HCT116 (cell line): ENCODE data around the gene ATP8A2. TPM values are rescaled to one million over a fixed set of nuclear protein-coding genes. Genes with fewer than 3 reads are reported as not detected.

Experiments
- ATAC-seq: fragments of 200-7000 bp; cut with Tn5 transposase; 2 replicates; pipeline ENCODE4 v1.9.1; 2020; ENCODE audit warnings: mild to moderate bottlenecking, moderate library complexity
- BruUV-seq: library from RNA; stranded (reverse); fragments of 400-500 nt; replicated peaks from 2 replicates; lab custom pipeline; 2021; lab: Mats Ljungman, UMichigan
- CTCF ChIA-PET: fragments of 300-600 bp; sonication (Branson Sonifier 250); formaldehyde crosslinking; loops from one replicate; lab custom pipeline; 2021; ENCODE audit warnings: antibody characterized with exemption; lab: Charles Lee
- POLR2A ChIA-PET: fragments of 300-600, 350-600 bp; sonication (Branson Sonifier 250); formaldehyde crosslinking; loops from one replicate; lab custom pipeline; 2021; ENCODE audit warnings: antibody characterized with exemption; lab: Charles Lee
- RAD21 ChIA-PET, 2 experiments: fragments of 300-600 bp; sonication (Branson Sonifier 250); formaldehyde crosslinking; loops; one replicate each; lab custom pipeline; 2023; ENCODE audit warnings: low total read pairs in 2 of 2; ENCODE audit not compliant: uncharacterized antibody in 2 of 2, unreplicated experiment in 2 of 2, low non-redundant PET in 1 of 2; lab: Charles Lee
- DNase-seq: peaks from one replicate; pipeline ENCODE4 v3.0.0-alpha.2; 2010; ENCODE audit warnings: low read depth, low spot score
- H2AFZ ChIP-seq: fragments of 200-600 bp; shearing (Covaris generic), sonication (generic); 2 replicates; pipeline ENCODE4 v1.6.1; 2017; ENCODE audit warnings: low read depth, mixed run types, mixed read lengths, antibody characterized with exemption, low read length; ENCODE audit not compliant: poor library complexity, severe bottlenecking
- H3K27ac ChIP-seq: 2 replicates; pipeline ENCODE4 v1.5.1; 2012; ENCODE audit warnings: low read depth, low read length
- H3K27me3 ChIP-seq: fragments of 200-600 bp; sonication (generic); 2 replicates; pipeline ENCODE4 v1.6.1; 2016; ENCODE audit warnings: mixed run types, low read length, mixed read lengths; ENCODE audit not compliant: insufficient read depth
- H3K36me3 ChIP-seq, 2 experiments: fragments of 200-500 bp in 1 of 2; fragments of 200-600 bp in 1 of 2; sonication (Bioruptor generic) in 1 of 2; sonication (generic) in 1 of 2; 2 replicates each; pipeline versions ENCODE4 v1.5.1 to v1.6.1; 2014 to 2016; ENCODE audit warnings: low read length in 2 of 2, inconsistent platforms in 1 of 2, mixed read lengths in 1 of 2, mixed run types in 1 of 2; ENCODE audit not compliant: insufficient read depth in 2 of 2, control insufficient read depth in 1 of 2
- H3K4me1 ChIP-seq, 2 experiments: fragments of 200-600 bp in 1 of 2; sonication (generic) in 1 of 2; 2 replicates each; pipeline versions ENCODE4 v1.5.1 to v1.6.1; 2012 to 2017; ENCODE audit warnings: low read length in 2 of 2, inconsistent platforms in 1 of 2, mild to moderate bottlenecking in 1 of 2, mixed read lengths in 1 of 2, mixed run types in 1 of 2, moderate library complexity in 1 of 2; ENCODE audit not compliant: insufficient read depth in 2 of 2, control insufficient read depth in 1 of 2
- H3K4me2 ChIP-seq: fragments of 200-600 bp; sonication (generic); 2 replicates; pipeline ENCODE4 v1.6.1; 2017; ENCODE audit warnings: mixed run types, low read length, mixed read lengths
- H3K4me3 ChIP-seq, 2 experiments: fragments of 200-600 bp in 1 of 2; sonication (generic) in 1 of 2; replicated peaks in 1 of 2; 2 replicates each; pipeline ENCODE4 v1.5.1; 2011 to 2016; ENCODE audit warnings: low read length in 2 of 2, control low read depth in 1 of 2, low read depth in 1 of 2, mild to moderate bottlenecking in 1 of 2, mixed read lengths in 1 of 2, mixed run types in 1 of 2
- H3K79me2 ChIP-seq: fragments of 200-600 bp; sonication (generic); 2 replicates; pipeline ENCODE4 v1.6.1; 2017; ENCODE audit warnings: mild to moderate bottlenecking, mixed run types, low read length, moderate library complexity, mixed read lengths; ENCODE audit not compliant: insufficient read depth
- H3K9ac ChIP-seq: fragments of 200-600 bp; sonication (generic); 2 replicates; pipeline ENCODE4 v1.6.1; 2016; ENCODE audit warnings: low read length, mixed read lengths
- H3K9me2 ChIP-seq: fragments of 200-600 bp; sonication (generic), shearing (Covaris generic); 2 replicates; pipeline ENCODE4 v1.6.1; 2017; ENCODE audit warnings: mixed run types, mild to moderate bottlenecking, moderate library complexity; ENCODE audit not compliant: insufficient read depth
- H3K9me3 ChIP-seq, 2 experiments: fragments of 200-500 bp in 1 of 2; fragments of 200-600 bp in 1 of 2; sonication (Bioruptor generic) in 1 of 2; sonication (generic) in 1 of 2; 2 replicates each; pipeline ENCODE4 v1.6.1; 2014 to 2017; ENCODE audit warnings: low read length in 2 of 2, mixed read lengths in 2 of 2, inconsistent platforms in 1 of 2, low read depth in 1 of 2, mild to moderate bottlenecking in 1 of 2, mixed run types in 1 of 2, moderate library complexity in 1 of 2; ENCODE audit not compliant: control insufficient read depth in 1 of 2, insufficient read depth in 1 of 2
- H4K20me1 ChIP-seq: fragments of 200-600 bp; sonication (generic), shearing (Covaris generic); 2 replicates; pipeline ENCODE4 v1.6.1; 2017; ENCODE audit warnings: mixed run types, mild to moderate bottlenecking, moderate library complexity; ENCODE audit not compliant: insufficient read depth
- CBX3 ChIP-seq: IDR thresholded peaks from 2 replicates; pipeline ENCODE4 v1.6.1; 2012; ENCODE audit warnings: low read depth
- CEBPB ChIP-seq: IDR thresholded peaks from 2 replicates; pipeline ENCODE4 v1.6.1; 2012; ENCODE audit warnings: low read depth
- CTCF ChIP-seq, 3 experiments: fragments of 200-600 bp in 1 of 3; sonication (generic) in 1 of 3; IDR thresholded peaks in 2 of 3; conservative IDR thresholded peaks in 1 of 3; 2 replicates each; pipeline ENCODE4 v1.5.1; 2012 to 2017; ENCODE audit warnings: low read depth in 2 of 3, low read length in 2 of 3, antibody characterized with exemption in 1 of 3, borderline replicate concordance in 1 of 3, control low read depth in 1 of 3, mild to moderate bottlenecking in 1 of 3, mixed read lengths in 1 of 3, mixed run types in 1 of 3, moderate library complexity in 1 of 3; ENCODE audit not compliant: insufficient read depth in 1 of 3
- ELF1 ChIP-seq: IDR thresholded peaks from 2 replicates; pipeline ENCODE4 v1.6.1; 2012; ENCODE audit warnings: low read depth, borderline replicate concordance
- EZH2 ChIP-seq: fragments of 200-600 bp; sonication (generic); IDR thresholded peaks from 2 replicates; pipeline ENCODE4 v1.6.1; 2017; ENCODE audit warnings: antibody characterized with exemption, mixed run types
- EZH2phosphoT487 ChIP-seq: fragments of 200-600 bp; IDR thresholded peaks from 2 replicates; pipeline ENCODE4 v1.6.1; 2018; ENCODE audit warnings: antibody characterized with exemption, borderline replicate concordance
- FOSL1 ChIP-seq: IDR thresholded peaks from 2 replicates; pipeline ENCODE4 v1.6.1; 2012; ENCODE audit warnings: low read depth
- MAX ChIP-seq: IDR thresholded peaks from 2 replicates; pipeline ENCODE4 v1.6.1; 2012
- POLR2AphosphoS5 ChIP-seq: IDR thresholded peaks from 2 replicates; pipeline ENCODE4 v1.6.1; 2011; ENCODE audit warnings: mild to moderate bottlenecking, low read depth, low read length, moderate library complexity
- REST ChIP-seq: IDR thresholded peaks from 2 replicates; pipeline ENCODE4 v1.6.1; 2012; ENCODE audit warnings: low read depth
- SIN3A ChIP-seq: IDR thresholded peaks from 2 replicates; pipeline ENCODE4 v1.6.1; 2012; ENCODE audit warnings: low read depth
- SRF ChIP-seq: IDR thresholded peaks from 2 replicates; pipeline ENCODE4 v1.6.1; 2012; ENCODE audit warnings: low read depth
- TCF7L2 ChIP-seq: IDR thresholded peaks from 2 replicates; pipeline ENCODE4 v1.7.0; 2011; ENCODE audit warnings: borderline replicate concordance, inconsistent platforms; ENCODE audit not compliant: insufficient read depth, insufficient read length; ENCODE audit errors: extremely low read depth
- YY1 ChIP-seq: IDR thresholded peaks from 2 replicates; pipeline ENCODE4 v1.6.1; 2011; ENCODE audit warnings: low read length, low read depth, moderate library complexity, mild to moderate bottlenecking; ENCODE audit not compliant: insufficient replicate concordance; ENCODE audit errors: extremely low read depth
- ZNF274 ChIP-seq: fragments of 200-500 bp; sonication (Bioruptor generic); IDR thresholded peaks from 2 replicates; pipeline ENCODE4 v1.6.1; 2014; ENCODE audit warnings: mild to moderate bottlenecking, low read depth, low read length, inconsistent platforms
- intact Hi-C: fragments of 100-400 bp; cut with micrococcal nuclease; formaldehyde crosslinking; loops from 2 replicates; pipeline ENCODE4 v1.10.0; 2022
- total RNA-seq: library from RNA; stranded (reverse); gene quantifications from one replicate; pipeline ENCODE4 v1.2.1, GENCODE V29; 2021; ENCODE audit not compliant: unreplicated experiment
- TF ChIP-seq, protein P1 (sequence below): IDR thresholded peaks from 2 replicates; pipeline ENCODE4 v1.6.1; 2012

The ATP8A2 gene
- total RNA-seq, 1 experiment from 2014 or later, result not detected

DNA sequence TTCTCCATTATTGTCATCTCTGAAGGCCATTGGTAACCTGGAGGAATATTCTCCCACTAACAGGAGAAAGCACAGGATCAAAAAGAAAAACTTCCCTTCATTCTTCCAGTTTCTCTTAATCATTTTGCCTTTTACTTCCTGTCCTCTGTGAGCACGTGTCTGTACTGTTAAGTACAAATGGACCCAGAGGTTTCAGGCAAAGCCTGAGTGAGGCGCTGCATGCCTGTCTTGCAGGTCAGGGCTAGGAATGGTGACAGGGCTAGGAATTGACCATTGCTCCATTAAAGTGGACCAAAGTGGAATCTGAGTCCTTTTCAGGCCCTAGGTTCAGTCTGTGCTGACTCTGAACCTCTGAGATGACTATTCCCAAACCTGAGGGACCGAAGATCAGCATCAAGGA is 353.3 kb downstream of the ATP8A2 start:
- POLR2A ChIA-PET, result no interaction called here
- no peak for TF ChIP-seq REST
- no peak for TF ChIP-seq POLR2AphosphoS5
- TF ChIP-seq YY1, result no peak
- no peak for TF ChIP-seq EZH2
- TF ChIP-seq SRF, result no peak
- TF ChIP-seq CBX3, result no peak
- TF ChIP-seq, protein P1, sequence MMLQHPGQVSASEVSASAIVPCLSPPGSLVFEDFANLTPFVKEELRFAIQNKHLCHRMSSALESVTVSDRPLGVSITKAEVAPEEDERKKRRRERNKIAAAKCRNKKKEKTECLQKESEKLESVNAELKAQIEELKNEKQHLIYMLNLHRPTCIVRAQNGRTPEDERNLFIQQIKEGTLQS, result no peak
- no peak for TF ChIP-seq ZNF274
- TF ChIP-seq ELF1, result no peak
- no peak for TF ChIP-seq MAX
- no peak for TF ChIP-seq TCF7L2
- TF ChIP-seq EZH2phosphoT487, result no peak
- TF ChIP-seq FOSL1, result no peak
- no peak for TF ChIP-seq CTCF (IDR thresholded peaks at IDR 0.05 in 2 of 3, conservative IDR thresholded peaks at IDR 0.05 in 1 of 3; ENCODE audit: borderline replicate concordance in 1 of 3, insufficient read depth in 1 of 3, low read depth in 2 of 3, low read length in 2 of 3)
- TF ChIP-seq CEBPB, result no peak
- TF ChIP-seq SIN3A, result no peak
- BruUV-seq, result no TSS peak
- no peaks in the 10 kb centered on the region for H3K4me1 ChIP-seq
- H3K4me2 ChIP-seq, result no peak overlapping the region
- no peak overlapping the region for H3K27ac ChIP-seq
- CTCF ChIA-PET, result no interaction called here
- RAD21 ChIA-PET, result no interaction called here
- no peak overlapping the region for H2AFZ ChIP-seq
- peaks cover 35% of the 10 kb centered on the region for H3K27me3 ChIP-seq
- intact Hi-C loops, result no loop called here
- no peaks in the 10 kb centered on the region for H3K79me2 ChIP-seq
- DNase-seq (no peak), ATAC-seq (no peak)
- H3K9me3 ChIP-seq, result no peaks in the 10 kb centered on the region
- H3K9me2 ChIP-seq, result no peaks in the 10 kb centered on the region
- H3K36me3 ChIP-seq, result no peaks in the 10 kb centered on the region
- no peak overlapping the region for H3K9ac ChIP-seq
- no peaks in the 10 kb centered on the region for H4K20me1 ChIP-seq
- H3K4me3 ChIP-seq, result no peak overlapping the region
